GM20000 (cell line): ENCODE results near the gene UPF2.

Experiments used
- DNase-seq: peaks from one replicate; pipeline ENCODE4 v3.0.0; 2012; ENCODE audit warnings: low spot score
- CTCF ChIP-seq: IDR thresholded peaks from 2 replicates; pipeline ENCODE4 v1.5.1; 2012; ENCODE audit warnings: mild to moderate bottlenecking, control low read depth; ENCODE audit errors: extremely low read depth, missing control alignments

The UPF2 gene

GRCh38 chr10:11910102-11910501 is 132.5 kb downstream of the UPF2 start:
- no peak for DNase-seq
- no peak for TF ChIP-seq CTCF

- no peak for DNase-seq
- TF ChIP-seq CTCF, result no peak
These were observed 133.0 kb downstream of the UPF2 start for GRCh38 chr10:11909618-11910017.

DNA sequence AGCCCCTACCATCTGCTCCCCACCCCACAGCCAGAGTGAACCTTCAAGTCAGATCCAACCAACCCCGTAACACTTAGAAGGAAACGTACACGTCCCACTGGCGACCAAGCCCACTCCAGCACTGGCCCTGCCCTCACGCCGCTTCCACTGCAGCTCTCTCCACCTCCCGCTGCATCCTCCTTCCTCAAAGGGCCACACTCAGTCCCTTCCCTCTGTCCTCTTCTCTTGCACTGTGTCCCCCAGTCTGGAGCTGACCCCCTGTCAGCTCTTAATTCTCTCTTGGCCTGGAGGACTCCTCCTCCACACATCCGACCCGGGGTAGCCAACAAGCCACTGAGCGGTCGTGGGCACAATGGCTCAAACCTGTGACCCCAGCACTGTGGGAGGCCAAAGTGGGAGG is 133.6 kb downstream of the UPF2 start:
- no peak for DNase-seq
- no peak for TF ChIP-seq CTCF

DNA sequence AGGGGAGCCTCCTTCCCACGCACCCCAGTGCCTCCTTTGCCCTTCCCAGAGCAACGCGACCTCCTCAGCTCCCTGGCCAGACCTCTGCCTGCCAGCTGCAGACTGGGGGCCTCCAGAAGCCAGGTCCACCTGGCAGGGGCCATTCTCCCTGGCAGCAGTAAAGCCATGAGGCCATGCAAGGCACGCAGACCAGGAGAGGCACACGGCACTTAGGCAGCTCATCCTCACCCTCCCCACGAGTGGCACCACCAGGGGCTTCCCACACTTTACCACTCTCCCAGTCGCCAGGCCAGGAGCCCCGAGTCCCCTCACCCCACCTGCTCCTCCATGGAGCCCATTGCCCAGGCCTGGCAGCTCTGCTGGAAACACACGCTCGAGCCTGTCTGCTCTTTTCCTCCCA is 134.1 kb downstream of the UPF2 start:
- DNase-seq, result no peak
- TF ChIP-seq CTCF, result no peak

- no peak for DNase-seq
- TF ChIP-seq CTCF, result no peak
These were observed 134.7 kb downstream of the UPF2 start for GRCh38 chr10:11907914-11908313.

- peak; percentile 30 for DNase-seq
- no peak for TF ChIP-seq CTCF
These were observed 135.9 kb downstream of the UPF2 start for GRCh38 chr10:11906714-11907113.

DNA sequence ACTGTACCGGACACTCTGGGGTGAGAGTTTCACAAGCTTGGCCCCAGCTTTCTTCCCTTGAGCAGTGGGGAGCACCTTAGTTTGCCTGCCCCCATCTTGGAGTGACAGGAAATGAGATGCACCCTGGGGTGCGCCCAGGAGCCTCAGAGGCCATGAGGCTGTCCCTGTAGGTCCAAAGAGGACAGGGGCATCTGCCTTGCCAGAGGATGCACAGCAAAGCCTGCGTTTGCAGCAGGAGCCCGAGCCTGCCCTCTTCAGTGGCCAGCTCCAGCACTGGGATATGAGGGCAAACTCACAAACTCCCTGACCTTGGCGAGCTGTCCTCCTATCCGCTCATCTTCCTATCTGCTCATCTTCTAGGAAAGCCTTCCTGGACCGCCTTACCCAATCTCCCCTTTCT is 140.0 kb downstream of the UPF2 start:
- TF ChIP-seq CTCF, result no peak
- no peak for DNase-seq
